GM12801 (cell line): Measurements from ENCODE around the gene ACAD9.

Experiments
- TF ChIP-seq, protein P1 (sequence below): IDR thresholded peaks from one replicate; pipeline ENCODE4 v1.5.1; 2011; ENCODE audit warnings: control low read depth; ENCODE audit not compliant: insufficient read length; ENCODE audit errors: extremely low read depth

The ACAD9 gene

DNA sequence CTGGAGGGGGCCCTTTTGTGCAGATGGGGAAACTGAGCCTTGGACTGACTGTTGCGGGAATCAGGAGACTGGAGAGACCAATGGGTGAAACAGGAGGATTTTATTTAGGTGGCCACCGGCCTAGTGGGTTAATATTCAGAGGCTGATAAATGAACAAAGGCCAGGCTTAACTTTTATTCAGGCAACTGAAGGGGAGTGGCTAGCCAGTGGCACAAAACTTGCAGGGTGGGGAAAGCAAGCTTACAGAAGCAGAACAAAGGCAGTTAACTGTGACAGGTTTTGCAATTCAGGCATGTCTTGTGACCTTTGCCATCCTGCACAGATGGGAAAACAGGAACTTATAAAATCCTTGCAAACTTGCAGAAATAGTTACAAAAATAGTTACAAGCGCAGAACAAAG, 24.9 kb upstream of the ACAD9 start:
- TF ChIP-seq, protein P1, sequence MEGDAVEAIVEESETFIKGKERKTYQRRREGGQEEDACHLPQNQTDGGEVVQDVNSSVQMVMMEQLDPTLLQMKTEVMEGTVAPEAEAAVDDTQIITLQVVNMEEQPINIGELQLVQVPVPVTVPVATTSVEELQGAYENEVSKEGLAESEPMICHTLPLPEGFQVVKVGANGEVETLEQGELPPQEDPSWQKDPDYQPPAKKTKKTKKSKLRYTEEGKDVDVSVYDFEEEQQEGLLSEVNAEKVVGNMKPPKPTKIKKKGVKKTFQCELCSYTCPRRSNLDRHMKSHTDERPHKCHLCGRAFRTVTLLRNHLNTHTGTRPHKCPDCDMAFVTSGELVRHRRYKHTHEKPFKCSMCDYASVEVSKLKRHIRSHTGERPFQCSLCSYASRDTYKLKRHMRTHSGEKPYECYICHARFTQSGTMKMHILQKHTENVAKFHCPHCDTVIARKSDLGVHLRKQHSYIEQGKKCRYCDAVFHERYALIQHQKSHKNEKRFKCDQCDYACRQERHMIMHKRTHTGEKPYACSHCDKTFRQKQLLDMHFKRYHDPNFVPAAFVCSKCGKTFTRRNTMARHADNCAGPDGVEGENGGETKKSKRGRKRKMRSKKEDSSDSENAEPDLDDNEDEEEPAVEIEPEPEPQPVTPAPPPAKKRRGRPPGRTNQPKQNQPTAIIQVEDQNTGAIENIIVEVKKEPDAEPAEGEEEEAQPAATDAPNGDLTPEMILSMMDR: no peak

DNA sequence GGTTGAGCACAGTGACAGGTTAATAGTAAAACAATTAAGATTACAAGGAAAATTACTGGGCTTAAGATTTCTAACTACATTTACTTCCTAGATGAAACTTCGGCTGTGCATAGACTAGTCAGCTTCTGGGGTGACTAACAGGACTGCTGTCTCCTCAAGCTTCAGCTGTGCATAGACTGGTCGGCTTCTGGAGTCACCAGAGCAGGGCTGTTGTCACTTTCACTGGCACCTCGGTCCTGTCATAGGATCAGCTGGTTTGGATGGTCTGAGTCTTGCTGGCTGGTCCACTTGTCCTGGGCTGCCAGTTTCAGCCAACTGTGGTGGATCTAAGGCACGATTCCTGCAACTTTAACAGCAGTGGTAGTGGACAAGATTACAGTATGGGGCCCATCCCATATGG, 23.9 kb upstream of the ACAD9 start:
- TF ChIP-seq, protein P1: no peak

DNA sequence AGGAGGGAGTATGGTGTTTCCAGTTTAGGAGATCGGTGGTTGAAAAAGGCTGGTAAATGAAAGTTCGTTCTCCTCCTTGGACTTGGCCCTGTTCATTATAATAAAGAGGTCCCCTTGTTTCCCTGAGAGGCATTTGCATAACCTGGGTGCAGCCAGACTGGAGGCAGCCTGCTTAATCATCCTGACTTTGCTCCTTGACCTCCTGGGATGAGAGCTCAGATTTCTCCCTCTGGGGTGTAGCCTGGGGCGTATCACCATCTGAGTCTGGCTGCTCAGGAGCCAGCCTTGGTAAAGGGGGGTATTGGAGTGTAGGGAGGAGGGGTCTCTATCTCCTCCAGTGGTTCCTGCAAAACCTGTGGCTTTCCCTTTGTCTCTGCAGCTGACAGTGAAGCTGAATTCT, 21.3 kb upstream of the ACAD9 start:
- TF ChIP-seq, protein P1: no peak

DNA sequence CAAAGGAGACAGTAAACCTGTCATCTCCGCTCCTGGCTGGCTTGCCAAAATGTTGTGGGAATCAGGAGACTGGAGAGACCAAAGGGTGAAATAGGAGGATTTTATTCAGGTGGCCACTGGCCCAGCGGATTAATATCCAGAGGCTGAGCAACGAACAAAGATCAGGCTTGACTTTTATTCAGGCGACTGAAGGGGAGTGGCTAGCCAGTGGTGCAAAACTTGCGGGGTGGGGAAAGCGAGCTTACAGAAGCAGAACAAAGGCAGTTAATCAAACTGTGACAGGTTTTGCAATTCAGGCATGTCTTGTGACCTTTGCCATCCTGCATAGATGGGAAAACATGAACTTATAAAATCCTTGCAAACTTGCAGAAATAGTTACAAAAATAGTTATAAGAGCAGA, 19.8 kb upstream of the ACAD9 start:
- TF ChIP-seq, protein P1: no peak

DNA sequence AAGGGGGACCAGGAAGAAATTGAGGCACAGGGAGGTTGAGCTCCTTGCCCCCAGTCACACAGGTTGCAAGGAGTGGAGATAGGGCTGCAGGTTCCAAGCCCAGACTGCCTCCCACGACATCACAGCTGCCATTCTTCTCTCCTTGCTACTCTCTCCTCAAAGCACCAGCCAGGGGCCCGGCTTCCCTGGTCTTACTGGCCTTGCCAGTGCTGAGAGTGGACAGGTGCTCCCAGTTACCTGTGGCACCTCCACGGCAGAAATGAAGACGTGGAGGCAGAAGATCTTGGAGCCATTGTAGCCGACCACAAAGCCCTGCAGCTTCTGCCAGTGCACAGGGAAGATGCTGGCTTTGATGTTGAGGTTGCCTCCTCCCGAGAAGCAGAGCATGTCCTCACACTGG, 17.9 kb upstream of the ACAD9 start:
- TF ChIP-seq, protein P1: no peak

DNA sequence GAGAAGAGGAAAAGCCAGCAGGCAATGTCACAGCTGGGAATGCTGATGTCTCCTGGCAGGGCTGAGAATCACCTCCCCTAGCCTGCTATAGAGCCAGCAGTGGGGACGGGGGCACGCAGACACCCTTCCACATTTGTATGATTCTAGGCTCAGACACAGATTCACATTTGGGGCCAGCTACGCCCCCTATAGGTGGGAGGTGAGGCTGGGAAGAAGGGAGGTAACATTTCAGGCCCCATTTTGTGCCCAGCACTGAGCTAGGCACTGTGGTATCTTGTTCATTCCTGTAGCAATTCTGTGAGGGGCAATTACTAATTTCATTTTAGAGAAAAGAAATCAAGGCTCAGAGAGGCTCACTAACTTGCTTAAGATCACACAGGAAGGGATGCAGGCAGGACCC, 15.9 kb upstream of the ACAD9 start:
- TF ChIP-seq, protein P1: no peak

DNA sequence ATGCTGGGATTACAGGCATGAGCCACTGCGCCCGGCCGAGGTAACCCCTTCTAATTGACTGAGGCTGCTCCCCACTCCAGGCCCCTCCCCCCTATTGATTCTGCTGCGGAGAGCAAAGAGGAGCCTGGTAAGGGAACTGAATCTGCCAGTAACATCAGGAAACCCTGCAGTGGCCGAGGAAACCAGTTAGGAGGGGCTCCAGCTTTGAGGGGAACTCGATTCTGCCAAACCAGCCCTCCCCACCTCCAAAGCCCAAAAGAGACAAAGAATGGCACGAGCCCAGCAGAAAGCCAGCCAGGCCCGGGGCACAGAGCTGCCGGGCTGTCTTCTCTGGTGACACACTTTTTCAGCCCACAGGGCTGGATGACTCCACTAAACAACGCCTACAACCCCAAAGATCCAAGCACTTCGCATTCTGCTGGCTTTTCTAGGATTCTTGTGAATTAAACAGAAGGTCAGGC, 15.0 kb upstream of the ACAD9 start:
- TF ChIP-seq, protein P1: no peak
